Hematopoietic multipotent progenitor cell (in vitro differentiated cells): ENCODE measurements around the gene TOR1B. TPM values are rescaled to one million over a fixed set of nuclear protein-coding genes. Genes with fewer than 3 reads are reported as not detected.

Source experiments
- DNase-seq, 3 donors: peaks; one replicate each; pipeline ENCODE4 v3.0.0-alpha.2; 2011 to 2015; ENCODE audit warnings: low read depth in 2 of 3, low spot score in 2 of 3
- total RNA-seq: library from RNA; depleted of rRNA; stranded (reverse); fragments of >200 nt; gene quantifications from one replicate; pipeline ENCODE4 v1.2.3, GENCODE V29; 2012

Gene TOR1B
- total RNA-seq, 1 donor: 20.2 TPM

- DNase-seq: no peak
Measured at GRCh38 chr9:129839324-129840023, 36.5 kb downstream of the TOR1B start.

- DNase-seq: no peak
Measured at GRCh38 chr9:129840034-129840433, 37.0 kb downstream of the TOR1B start.

DNA sequence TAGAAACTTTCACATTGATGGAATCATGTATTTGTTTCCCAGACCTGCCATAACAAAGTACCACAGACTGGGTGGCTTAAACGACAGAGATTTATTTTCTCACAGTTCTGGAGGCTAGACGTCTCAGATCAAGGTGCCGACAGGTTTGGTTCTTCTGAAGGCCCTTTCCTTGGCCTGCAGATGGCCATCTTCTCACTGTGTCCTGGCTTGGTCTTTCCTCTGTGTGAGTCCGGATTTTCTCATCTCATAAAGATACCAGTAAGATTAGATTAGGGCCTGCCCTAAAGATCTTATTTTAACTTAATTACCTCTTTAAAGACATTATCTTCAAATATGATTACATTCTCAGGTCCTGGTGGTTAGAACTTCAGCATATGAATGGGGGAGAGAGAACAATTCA lies 38.1 kb downstream of the TOR1B start:
- DNase-seq: no peak

DNA sequence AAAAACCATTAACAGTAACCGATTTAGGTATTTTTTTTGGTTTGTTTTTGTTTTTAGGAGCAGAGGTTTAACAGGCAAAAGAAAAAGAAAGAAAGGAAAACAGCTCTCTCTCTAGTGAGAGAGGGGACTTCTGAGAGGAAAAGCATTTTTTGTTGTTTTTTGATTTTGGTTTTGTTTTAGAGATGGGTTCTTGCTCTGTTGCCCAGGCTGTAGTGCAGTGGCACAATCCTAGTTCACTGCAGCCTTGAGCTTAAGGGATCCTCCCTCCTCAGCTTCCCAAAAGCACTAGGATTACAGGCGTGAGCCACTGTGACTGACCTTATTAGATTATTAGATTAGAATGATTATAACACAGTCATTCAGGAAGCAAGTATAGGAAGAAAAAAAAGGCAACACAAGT lies 42.4 kb downstream of the TOR1B start:
- DNase-seq: no peak

GRCh38 chr9:129848712-129849441 lies 45.9 kb downstream of the TOR1B start:
- DNase-seq: no peak

DNA sequence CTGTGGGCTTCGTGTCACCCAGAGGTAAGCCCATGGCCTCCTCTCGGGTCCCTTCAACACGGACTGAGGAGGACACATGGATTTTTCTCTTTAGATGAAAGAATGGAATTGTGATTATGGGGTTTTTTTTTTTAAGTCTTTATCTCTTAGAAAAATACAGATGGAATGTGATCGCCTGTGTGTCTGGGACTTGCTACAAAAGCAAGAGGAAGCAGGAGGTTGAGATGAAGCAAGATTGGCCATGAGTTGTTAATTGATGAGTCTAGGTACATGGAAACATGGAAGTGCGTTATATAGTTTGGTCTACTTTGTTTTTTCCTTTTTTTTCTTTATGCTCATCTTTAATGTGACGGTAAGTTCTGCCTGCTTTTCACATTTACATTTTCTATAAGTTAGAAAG lies 46.9 kb downstream of the TOR1B start:
- no peak for DNase-seq

DNA sequence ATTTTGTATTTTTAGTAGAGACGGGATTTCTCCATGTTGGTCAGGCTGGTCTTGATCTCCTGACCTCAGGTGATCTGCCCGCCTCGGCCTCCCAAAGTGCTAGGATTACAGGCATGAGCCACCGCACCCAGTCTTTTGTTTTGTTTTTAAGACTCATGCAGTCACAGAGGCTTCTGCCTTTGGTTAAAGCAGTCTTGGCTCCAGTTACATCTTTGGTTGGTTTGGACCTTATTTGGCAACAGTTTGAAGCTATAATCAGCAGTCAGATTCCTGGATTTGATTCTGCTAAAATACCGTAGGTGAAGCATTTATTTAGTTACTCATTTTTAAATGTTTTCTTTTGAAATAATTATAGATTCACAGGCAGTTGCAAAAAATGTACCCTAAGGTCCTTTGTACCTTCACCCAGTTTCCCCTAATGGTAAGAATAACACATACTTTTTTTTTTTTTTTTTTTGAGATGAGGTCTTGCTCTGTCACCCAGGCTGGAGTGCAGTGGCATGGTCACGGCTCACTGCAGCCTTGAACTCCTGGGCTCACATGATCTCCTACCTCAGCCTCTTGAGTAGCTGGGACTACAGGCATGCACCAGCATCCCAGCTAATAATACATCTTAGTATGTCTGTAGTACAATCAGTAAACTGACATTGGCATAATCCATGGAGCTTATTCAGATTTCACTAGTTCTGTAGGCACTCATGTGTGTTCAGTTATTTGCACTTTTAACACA lies 48.0 kb downstream of the TOR1B start:
- no peak for DNase-seq

GRCh38 chr9:129851821-129852220 lies 48.8 kb downstream of the TOR1B start:
- DNase-seq: no peak

DNA sequence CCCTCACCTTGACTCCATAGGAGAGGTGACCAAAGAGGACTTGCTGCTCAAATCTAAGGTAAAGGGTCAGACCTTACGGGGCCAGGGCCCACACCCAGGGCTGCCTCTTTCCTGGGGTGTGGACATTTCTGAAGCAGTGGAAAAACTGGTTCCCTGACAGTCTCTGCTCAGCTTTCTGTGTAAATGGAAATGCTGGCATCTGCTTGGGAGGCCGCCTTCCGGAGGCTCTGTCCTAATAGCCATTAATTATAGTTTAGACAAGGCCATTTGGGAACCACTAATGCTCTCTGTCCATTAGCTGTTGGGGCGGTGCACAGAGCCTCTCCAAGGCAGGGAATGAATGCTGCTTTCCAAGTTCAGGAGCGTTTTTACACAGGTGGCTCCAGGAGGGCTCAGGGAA lies 49.6 kb downstream of the TOR1B start:
- no peak for DNase-seq

GRCh38 chr9:129853614-129854013 lies 50.6 kb downstream of the TOR1B start:
- DNase-seq: no peak

GRCh38 chr9:129854588-129855110 lies 51.7 kb downstream of the TOR1B start:
- no peak for DNase-seq

GRCh38 chr9:129857207-129857606 lies 54.2 kb downstream of the TOR1B start:
- DNase-seq: no peak

GRCh38 chr9:129858167-129858962 lies 55.4 kb downstream of the TOR1B start:
- DNase-seq: no peak

Other genes with a start within 250 kb of the TOR1B start
- not detected for gene C9orf50, start 182.1 kb upstream of the TOR1B start, total RNA-seq
- gene NTMT1, start 177.0 kb upstream of the TOR1B start, total RNA-seq: 18.9 TPM
- 15.9 TPM for gene ASB6, start 161.0 kb upstream of the TOR1B start, total RNA-seq
- gene PRRX2, start 137.5 kb upstream of the TOR1B start, total RNA-seq: not detected
- gene PTGES, start 50.1 kb upstream of the TOR1B start, total RNA-seq: under 0.01 TPM
- 28.5 TPM for gene TOR1A, start 21.0 kb downstream of the TOR1B start, total RNA-seq
- 19.4 TPM for gene C9orf78, start 32.1 kb downstream of the TOR1B start, total RNA-seq
- gene USP20, start 32.3 kb downstream of the TOR1B start, total RNA-seq: 41.7 TPM
- 67.9 TPM for gene FNBP1, start 240.0 kb downstream of the TOR1B start, total RNA-seq